GDM1 (cell line): Measurements from ENCODE around the gene SLC35G2.
A peak's percentile ranks its signal among the peaks of the same experiment; 100 is the strongest.
"Not testable (repeated sequence)": the region's sequence is repeated elsewhere in the genome, so short reads cannot be mapped to it uniquely, and the experiment has no call there.

ENCODE experiments used
- DNase-seq: peaks from one replicate; lab custom pipeline; 2025; lab: John Stamatoyannopoulos, UW

The SLC35G2 gene

GRCh38 chr3:136818769-136819391 is at the start of gene SLC35G2:
SLC35G2 (plus strand) TSS chr3:136819126; CDS start chr3:136854461, 35,335 bp downstream.
- DNase-seq = peak; percentile 56

- no peak for DNase-seq
These were observed 46.2 kb upstream of the SLC35G2 start for GRCh38 chr3:136772709-136773108.

GRCh38 chr3:136778865-136779264 is 40.1 kb upstream of the SLC35G2 start:
- DNase-seq = no peak

DNA sequence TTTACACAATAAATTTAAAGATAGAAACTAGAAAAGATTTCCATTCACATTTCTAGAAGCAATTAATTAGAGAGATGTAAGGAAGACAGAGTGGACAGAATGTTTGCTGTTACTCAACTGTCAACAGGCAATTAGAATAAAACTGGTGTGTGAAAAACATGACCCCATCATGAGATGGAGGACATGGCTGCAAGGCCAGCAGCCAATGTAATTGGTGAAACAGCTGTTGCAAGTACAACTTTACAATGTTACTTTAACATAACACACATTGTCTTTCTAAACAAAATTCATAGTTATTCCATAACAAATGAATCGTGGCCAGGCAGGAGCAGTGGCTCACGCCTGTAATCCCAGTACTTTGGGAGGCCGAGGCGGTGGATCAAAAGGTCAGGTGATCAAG is 38.2 kb upstream of the SLC35G2 start:
- DNase-seq = no peak

DNA sequence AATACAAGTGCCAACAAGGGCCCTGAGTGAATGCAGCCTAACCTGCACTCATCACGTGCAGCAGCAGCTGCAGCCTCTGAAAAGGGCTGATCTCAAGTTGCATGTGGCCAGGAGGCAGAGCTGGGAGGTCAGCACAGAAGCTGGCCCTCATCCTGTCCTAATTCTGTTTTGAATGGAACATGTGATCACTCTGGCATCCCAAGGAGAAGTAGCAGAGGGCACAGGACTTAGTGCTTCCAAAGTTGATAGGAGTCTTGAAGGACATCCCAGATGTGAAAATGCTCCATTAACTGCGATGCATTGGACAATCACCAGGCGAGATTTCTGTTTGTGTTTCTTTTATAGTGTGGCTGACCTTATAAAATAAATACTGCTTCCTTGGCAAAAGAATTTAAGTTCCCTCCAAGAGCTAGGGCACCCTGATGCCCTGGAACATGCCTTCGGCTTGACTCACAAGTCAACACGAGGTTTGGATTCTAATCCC is 35.2 kb upstream of the SLC35G2 start:
- no peak for DNase-seq

DNA sequence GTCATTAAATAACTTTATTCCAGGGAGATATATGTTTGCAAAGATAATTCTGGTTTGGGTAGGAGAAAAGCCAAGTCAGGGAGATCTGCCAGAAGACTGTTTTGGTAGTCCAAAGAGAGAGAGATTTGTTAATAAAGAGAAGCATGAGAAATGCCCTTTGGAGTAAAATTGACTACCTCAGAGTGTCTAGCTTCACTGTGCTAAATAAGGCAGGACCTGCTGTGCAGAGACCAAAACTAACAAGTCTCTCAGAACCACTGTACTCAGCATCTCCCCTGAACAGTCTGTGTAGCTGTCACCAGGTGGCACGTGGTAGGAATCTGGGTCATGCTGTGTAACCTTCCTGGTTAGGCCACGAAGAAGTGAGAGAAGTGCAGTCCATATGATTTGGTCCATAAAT is 31.6 kb upstream of the SLC35G2 start:
- peak; percentile 10 for DNase-seq

GRCh38 chr3:136788154-136788553 is 30.8 kb upstream of the SLC35G2 start:
- no peak for DNase-seq

- no peak for DNase-seq
These were observed 28.9 kb upstream of the SLC35G2 start for GRCh38 chr3:136789976-136790375.

DNA sequence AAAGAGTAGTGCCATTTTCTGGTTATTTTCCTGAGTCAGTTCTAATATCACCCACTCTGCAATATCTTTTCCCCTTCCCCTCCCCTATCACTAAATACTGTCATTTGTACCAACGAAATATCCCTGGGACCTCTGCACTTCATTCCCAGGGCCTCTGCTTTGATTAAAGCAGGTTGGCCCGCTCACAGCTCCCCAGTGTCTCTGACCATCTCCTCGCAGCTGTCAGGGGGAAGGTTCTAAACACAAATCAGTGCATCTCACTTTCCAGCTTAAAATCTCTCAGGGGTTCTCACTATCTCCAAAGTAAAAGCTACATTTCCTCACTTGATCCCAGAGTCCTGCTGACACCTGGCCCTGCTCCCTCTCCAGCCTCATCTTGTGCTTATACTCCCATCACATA is 28.1 kb upstream of the SLC35G2 start:
- DNase-seq = no peak

DNA sequence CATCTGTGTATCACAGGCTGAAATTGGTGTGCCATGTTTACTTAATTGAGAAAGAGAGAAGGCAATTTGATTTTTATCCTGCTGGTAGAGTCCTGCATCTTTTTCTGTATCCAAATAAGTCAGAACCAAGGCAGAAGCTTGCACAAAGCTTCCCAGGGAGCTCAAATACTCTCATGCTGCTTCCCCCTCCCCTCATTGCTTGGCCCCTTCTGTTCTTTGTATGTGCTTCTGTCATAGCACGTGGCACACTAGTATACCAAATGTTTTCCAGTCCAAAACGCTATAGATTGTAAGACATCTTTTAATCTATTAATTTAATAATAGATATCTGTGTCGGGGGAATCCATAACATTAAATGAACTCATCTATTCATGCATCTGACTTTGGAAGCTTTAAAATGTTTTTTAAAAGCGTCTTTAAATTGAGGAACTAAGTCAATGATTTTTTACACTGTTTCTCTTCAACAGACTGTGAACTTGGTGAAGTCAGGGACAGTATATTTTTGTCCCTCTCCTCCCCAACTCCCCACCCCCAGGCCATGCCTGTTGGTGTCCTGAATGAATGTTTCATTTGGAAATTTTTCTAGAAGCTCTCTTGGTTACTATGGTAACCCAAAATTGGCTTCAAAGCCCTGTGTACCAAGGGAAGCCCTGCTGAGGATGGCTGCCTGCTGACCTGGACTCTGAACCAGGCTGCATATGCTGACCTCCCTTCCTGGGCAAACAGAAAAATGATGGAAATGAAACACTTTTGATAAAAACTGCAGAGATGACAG is 26.2 kb upstream of the SLC35G2 start:
- DNase-seq = no peak

DNA sequence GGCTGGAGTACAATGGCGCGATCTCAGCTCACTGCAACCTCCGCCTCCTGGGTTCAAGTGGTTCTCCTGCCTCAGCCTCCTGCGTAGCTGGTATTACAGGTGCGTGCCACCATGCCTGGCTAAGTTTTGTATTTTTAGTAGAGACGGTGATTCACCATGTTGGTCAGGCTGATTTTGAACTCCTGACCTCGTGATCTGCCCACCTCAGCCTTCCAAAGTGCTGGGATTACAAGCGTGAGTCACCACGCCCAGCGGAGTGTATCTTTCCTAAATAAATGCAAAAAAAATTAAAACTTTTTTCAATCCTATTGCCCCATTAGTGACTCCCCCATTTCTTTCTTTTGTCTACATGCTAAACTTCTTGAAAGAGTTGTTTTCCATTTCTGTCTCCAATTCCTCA is 17.8 kb upstream of the SLC35G2 start:
- DNase-seq = not testable (repeated sequence)

- no peak for DNase-seq
These were observed 16.4 kb upstream of the SLC35G2 start for GRCh38 chr3:136802481-136802996.

DNA sequence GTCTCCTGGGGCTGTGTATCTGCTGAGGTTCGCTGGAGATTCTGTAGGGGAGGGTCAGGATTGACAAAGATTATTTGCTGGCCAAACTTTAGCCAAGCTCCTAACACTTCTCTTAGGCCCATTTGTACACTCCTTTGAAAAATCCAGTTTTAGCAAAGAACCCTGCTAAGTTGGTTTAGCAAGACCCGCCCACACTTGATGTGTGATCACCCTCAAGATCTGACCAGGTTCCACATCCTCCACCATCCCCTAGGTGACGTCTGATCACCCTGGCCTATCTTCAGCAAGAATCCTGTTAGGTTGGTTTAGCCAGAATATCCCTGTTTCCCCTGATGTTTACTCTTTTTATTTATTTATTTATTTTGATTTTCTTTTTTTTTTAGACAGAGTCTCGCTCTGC is 14.8 kb upstream of the SLC35G2 start:
- no peak for DNase-seq

- DNase-seq = no peak
These were observed 14.1 kb upstream of the SLC35G2 start for GRCh38 chr3:136804813-136805212.

DNA sequence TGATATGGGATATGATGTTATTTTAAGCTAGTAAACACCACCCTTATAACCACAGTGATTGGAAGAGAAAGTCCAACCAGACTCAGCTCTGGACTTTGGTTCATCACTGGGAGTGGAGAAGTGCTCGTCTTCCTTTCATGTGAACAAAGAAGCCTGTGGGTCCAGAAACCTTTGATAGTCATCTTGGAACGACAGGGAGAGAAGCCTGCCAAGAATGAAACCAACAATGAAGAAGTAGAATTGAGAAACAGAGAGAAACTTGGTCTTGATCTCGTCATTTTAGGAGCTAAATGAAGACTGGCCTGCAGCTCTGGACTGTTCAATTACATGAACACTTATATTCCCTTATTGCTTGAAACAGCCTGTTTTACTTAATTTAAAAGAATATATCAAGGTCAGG is 13.1 kb upstream of the SLC35G2 start:
- no peak for DNase-seq

GRCh38 chr3:136811701-136812100 is 7.2 kb upstream of the SLC35G2 start:
- no peak for DNase-seq

DNA sequence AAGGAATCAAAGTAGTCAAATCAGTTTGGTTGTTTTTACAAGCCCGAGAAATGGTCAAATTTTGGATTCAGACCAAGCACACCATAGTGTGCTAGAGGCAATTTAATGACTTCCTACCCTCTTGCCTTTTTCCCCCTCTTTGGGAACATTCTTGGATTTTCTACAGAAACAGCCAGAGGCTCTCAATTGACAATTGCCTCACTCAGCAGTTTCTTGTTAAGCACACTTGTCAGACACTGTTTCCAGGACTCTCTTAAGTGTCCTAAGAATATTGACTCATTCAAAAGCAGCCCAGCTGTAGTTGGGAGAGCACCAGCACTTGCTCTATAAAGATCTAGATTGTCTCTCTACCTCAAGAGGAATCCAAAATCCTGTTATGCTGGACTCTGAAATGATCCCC is 1.5 kb upstream of the SLC35G2 start:
- no peak for DNase-seq

DNA sequence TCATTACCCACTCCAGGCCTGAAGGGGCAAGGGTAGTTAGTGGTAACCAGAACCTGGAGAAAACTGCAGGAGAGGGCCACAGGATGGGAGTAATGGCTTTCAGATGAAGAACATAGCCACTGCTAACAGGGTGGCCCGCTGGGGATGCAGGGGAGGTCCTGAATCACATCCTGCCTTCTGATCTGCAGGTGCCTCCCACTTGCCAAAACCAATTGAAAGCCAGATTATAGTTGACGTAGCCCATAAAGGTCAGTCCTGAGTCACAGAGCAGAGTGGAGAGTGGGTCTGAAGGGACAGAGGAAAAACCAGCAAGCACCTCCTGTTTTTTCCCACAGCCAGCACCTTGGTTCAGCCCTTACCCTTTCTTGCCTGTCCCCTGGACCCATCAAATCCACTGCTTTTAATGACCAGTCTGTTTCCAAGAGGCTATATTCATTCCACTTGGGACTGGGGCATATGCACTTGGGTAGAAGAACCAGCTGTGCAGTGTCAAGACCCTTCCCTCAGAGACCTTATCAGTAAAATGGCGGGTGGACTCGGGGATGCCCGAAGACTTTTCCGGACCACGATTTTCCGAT is 646 bp upstream of the SLC35G2 start:
- no peak for DNase-seq

DNA sequence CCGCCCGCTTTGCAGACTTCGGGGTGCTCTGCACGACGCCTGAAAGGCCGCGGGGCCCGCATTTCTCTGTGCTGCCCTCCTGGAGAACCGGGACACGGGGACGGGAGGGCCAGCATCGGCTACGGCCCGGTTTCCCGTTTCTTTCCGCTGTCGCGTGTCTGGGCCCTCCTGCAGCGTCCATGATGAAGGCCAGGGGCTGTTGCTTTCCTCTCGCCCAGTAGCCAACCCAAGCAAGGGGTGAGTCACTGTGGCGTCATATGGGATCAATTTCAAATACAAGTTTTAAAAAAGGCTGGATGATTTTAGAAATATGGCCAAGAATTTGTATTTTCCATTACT is 435 bp downstream of the SLC35G2 start:
- DNase-seq = no peak

DNA sequence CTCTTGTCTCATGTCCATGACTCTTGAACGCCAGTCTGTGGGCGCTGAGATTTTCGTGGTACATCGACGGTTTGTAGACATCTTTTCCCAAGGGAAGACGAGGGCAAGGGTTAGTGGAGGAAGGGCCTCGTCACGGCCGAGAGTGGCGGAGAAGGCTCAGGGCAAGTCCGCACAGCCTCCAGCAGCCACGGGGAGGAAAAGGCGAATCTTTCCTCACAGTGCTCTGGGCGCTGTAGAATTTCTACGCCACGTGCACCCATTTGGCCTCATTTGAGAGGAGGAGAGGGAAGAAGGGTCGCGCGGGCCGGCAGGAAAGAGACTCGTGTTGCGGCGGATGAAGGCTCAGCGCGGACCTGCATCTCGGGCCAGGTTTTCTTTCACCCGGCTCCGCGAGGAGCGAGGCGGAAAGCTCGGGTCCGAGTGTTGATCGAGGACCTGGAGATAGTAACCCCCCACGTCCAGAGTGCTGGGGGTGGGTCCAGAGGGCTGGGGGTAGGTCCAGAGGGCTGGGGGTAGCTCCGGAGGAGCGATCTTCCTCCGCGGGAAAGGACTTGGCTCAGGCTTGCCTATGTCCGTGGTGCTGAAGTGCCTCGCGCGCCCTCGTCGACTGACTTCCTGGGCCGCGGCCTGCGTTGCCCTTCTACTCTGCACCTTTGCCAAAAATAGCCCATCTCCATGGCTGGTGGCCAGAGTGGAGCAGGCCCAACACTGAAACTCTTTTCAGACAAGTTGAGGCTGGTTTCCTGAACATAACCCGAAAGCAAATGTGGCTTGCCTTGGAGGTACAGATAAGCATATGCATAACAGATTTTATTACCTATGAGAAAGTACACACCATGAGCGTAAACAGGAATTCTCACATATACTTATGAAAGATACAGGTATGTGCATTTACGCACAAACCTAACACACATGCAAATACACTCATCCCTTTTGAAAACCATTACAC is 1.1 kb downstream of the SLC35G2 start:
- DNase-seq = no peak

DNA sequence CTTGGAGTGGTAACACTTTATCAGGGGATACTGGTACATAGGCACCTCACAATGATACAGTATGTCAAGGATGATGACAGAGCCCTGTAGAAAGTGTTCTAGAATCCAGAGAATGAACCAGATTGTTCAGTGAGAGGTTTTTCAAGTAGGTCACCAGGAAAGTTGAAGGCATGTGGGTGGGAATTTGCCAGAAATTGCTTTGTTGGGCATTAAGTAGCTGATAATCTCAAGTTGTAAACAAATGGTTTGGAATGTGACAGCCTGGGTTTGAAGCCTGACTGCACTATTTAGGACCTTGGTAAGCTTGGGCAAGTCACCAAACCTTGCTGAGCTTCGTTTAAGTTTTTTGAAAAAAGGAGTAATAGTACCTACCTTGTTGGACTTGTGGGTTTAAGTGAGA is 12.5 kb downstream of the SLC35G2 start:
- DNase-seq = no peak
